Measurements from ENCODE around the gene IPO5.
"Not testable (repeated sequence)": the region's sequence is repeated elsewhere in the genome, so short reads cannot be mapped to it uniquely, and the experiment has no call there.

The IPO5 gene

DNA sequence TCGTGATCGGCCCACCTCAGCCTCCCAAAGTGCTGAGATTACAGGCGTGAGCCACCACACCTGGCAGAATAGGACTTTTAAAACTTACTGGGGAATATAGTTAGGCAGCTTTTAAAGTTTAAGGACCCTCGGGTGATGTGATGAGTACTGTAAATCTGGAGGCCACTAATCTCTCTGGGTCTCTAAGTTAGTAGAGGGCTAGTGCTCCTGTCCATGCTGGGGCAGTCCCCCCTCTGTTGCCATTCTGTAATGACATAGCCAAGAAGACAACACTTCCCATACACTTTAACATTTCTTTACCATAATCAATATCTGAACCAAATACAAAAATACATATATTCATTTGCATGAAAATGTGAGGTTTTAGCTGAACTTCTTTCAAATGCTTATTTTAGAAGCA lies 65.7 kb downstream of the IPO5 start:
- no peak for DNase-seq

DNA sequence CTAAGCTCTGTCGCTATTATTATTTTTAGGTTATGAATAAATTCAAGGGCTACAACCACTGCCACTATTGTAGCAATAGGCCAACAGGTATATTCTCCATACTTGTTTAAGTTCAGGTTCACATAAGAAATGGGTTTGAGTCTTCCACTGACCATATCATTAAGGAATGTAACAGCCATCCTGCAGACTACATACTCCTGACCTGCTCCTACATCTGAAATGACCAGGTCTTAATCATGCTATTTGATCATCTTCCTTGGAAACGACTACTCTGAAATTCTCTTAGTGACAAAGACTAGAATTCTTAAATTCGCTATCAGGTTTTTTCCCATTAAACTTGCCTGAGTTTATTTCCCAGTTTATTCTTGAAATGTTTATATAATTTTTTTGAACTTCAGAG lies 66.8 kb downstream of the IPO5 start:
- DNase-seq: no peak

GRCh38 chr13:98022210-98022609 lies 68.7 kb downstream of the IPO5 start:
- DNase-seq: no peak

DNA sequence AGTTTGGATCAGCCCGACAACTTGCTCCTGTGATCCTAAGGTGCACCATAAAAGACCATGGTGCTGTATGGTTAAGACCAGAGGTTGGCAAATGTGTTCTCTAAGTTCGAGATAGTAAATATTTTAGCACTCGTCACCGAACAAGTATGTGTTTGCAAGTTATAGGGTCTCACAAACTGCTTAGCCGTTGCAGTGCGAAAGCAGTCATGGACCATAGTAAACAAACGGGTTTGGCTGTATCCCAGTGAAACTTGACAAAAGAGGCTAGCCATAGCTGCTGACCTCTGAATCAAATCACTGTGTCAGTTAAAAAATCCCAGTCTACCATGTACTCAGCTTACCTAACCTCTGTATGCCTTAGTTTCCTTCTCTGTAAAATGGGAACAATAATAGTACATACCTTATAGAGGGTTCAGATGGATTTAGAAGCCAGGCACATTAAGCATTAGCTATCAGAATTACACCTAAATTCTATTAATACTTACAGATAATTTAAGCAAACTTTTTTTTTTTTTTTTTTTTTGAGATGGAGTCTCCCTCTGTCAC lies 72.1 kb downstream of the IPO5 start:
- DNase-seq: no peak

- no peak for DNase-seq
Measured at GRCh38 chr13:98026457-98026857, 73.0 kb downstream of the IPO5 start.

GRCh38 chr13:98032168-98032567 lies 78.7 kb downstream of the IPO5 start:
- no peak for DNase-seq

DNA sequence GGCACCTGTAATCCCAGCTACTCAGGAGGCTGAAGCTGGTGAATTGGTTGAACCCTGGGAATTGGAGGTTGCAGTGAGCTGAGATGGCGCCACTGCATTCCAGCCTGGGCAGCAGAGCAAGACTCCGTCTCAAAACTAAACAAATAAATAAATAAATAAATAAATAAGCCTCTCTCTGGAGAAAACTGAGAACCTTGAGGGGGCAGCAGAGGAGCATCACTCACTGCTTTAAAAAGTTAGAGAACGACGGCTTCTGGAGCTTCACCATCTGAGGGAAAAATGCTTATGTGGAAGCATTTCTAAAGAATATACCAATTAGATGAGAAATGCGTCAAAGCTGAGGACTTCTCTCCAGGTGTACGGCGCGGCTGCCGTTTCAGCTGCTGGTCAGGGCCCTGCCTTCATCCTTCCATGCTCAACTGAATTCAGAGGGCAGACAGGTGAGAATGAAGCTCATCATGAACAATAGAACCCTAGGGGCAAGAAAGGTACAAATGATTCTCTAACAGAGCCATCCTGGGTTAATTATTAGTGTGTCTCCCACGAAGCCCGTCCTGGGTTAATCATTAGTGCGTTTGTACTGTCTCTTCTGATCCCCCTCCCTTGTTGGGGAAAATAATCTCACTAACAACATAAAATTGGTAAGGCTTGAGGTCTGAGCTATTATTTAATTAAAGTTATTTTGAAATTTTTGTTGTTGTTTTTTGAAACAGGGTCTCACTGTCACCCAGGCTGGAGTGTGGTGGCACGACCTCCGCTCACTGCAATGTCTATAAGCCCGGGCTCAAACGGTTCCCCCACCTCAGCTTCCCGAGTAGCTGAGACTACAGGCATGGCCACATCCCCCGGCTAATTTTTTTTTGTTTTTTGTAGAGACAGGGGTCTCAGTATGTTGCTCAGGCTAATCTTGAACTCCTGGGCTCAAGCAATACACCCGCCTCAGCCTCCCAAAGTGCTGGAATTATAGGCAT lies 80.1 kb downstream of the IPO5 start:
- no peak for DNase-seq

GRCh38 chr13:98035373-98035772 lies 81.9 kb downstream of the IPO5 start:
- DNase-seq: no peak

- not testable (repeated sequence) for DNase-seq
Measured at GRCh38 chr13:98036564-98037302, 83.3 kb downstream of the IPO5 start.

DNA sequence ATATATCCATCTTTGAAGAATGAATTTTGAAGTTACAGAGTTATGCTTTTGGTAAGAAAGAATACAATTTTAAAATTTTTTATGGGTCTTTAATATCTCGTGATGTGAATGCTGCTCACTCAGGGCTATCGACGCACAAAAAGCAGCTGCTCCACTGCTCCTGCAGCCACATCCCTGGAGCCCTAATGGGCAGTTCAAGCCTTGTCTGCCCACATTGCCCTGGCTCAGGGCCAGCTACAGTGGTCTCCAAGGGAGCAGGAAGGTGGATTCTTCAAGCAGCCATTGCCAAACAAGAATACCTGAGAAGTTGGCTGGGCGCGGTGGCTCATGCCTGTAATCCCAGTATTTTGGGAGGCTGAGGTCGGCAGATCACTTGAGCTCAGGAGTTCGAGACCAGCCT lies 85.8 kb downstream of the IPO5 start:
- DNase-seq: no peak

- no peak for DNase-seq
Measured at GRCh38 chr13:98039964-98040363, 86.5 kb downstream of the IPO5 start.

GRCh38 chr13:98041081-98041820 lies 87.8 kb downstream of the IPO5 start:
- no peak for DNase-seq

GRCh38 chr13:98044301-98044700 lies 90.8 kb downstream of the IPO5 start:
- no peak for DNase-seq

- not testable (repeated sequence) for DNase-seq
Measured at GRCh38 chr13:98047785-98048184, 94.3 kb downstream of the IPO5 start.

DNA sequence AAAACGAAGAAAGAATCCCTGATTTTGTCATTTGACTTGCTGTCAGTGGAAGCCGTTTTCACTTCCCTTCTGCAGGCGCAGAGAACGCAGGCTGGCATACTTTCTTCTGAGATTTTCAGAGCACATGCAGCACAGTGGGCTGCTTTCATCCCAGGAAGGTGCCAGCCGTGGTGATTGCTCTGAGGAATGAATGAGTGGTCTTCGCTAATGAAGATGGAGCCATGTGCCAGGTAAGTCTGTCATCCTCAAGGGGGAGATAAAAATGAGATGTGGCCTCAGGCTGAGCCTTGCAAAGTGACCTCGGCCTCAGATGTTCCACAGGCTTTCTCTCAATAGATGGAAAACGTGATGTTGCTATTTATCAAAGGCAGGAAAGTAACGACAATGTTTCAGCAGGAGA lies 94.8 kb downstream of the IPO5 start:
- no peak for DNase-seq

DNA sequence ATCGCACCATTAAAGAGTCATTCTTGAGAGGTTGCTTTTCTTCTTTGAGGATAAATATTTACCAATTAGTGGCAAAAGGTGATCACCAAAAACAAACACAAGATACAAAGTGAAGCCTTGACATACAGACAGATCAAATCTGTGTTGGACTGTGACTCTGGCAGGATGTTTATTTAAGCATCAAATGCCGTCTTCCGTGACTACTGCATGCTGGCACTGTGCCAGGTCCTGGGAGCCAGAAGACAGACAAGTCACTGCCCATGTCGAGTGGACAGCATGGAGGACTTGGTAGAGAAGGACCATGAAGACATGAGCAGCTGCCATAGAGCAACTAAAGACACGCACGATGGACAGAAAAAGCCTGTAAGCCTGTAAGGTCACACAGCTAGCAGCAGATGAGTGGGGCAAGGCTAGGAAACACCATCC lies 96.6 kb downstream of the IPO5 start:
- no peak for DNase-seq

DNA sequence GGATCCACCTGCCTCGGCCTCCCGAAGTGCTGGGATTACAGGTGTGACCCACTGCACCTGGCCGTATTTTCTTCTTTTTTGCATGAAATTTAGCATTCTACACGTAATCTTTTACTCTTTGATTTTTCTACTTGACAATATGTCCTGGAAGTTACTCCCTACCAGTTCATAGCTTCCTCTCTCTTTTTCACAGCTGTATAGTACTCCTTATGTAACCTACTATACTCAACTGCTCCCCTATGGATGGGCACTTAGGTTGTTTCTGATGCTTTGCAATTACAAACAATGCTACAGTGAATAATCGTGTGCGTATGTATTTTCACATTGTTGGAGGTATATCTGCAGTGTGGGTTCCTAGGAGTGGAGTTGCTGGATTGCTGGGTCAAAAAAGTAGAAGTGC lies 98.9 kb downstream of the IPO5 start:
- DNase-seq: no peak

- DNase-seq: no peak
Measured at GRCh38 chr13:98054301-98054700, 100.8 kb downstream of the IPO5 start.

DNA sequence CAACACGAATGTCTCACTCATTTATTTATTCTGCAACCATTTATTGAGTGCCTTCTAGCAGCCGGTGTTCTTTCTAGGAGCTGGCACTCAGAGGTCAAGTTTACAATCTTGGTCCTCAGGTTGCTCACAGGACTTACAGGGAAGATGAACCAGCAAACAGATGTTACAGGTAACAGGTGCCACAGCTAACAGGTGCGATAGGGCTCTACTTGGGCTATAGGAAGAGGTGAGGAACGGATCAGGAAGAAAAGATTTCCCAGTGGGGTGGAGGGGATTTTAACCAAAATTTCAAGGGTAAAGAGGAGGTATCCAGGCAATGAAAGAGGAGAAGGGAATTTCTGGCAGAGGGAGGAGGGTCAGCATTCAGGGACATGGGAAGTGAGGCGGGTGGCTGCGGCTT lies 102.1 kb downstream of the IPO5 start:
- no peak for DNase-seq

DNA sequence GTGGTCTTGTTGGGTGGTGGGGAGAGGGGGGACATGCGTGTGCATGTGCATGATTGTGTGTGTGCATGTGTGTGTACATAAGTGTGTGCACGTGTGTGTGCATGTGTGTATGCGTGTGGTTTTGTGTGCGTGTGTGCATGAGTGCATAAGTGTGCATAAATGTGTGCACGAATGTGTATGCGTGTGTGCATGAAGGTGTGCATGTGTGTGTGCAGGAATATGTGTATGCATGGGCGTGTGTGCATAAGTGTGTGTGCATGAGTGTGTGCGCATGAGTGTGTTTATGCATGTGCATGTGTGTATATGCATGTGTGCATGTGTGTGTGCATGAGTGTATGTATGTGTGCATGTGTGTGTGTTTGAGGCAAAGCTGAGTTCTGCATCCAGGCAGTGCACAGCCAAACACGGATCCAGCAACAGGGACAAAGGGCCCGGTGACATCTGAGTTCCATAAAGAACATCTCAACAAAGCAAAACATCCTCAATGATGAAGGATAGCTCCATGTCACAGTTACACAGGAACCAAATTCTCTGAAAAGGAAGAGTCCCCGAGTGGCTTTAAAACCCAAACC lies 103.5 kb downstream of the IPO5 start:
- no peak for DNase-seq

- DNase-seq: no peak
Measured at GRCh38 chr13:98059276-98059675, 105.8 kb downstream of the IPO5 start.

DNA sequence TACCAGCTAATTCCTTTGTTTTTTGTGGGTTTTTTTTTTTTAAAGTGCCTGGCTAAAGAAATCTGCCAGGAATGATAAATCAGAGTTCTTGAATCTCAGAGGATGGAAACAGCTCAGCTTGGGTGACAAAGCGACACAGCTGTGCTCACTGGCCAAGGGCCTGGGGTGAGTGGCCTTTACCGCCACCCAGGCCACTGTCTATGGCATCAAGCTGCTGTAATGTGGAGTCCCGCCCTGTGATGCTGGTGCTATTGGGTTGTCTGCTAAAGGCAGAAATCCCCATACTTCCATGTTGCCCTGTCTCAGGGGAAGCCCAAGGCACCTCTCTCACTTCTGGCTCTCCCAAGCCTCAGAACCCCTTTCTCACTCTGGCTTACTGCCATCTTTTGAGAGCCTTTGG lies 106.8 kb downstream of the IPO5 start:
- no peak for DNase-seq

DNA sequence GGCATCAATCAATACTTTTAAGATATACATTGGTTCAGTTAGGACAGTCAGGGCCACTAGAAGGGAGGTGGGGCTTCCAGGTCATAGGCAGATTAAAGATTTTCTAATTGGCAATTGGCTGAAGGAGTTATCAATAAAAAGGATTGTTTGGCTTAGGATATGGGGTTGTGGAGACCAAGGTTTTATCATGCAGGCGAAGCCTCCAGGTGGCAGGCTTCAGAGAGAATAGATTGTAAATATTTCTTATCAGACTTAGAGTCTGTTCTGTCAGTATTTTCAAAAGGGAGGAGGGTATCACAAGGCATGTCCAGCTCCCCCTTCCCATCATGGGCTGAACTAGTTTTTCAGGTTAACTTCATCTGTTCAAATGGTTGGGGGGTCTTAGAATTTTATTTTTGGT lies 112.0 kb downstream of the IPO5 start:
- DNase-seq: no peak
